OCI-LY7 (cell line): ENCODE data around the gene OR1I1.

Source experiments
- CTCF ChIP-seq: fragments of 200-600 bp; sonication (generic); conservative IDR thresholded peaks from 2 replicates; pipeline ENCODE4 v1.5.1; 2014; ENCODE audit warnings: mild to moderate bottlenecking, antibody characterized with exemption, low read length, moderate library complexity, mixed read lengths
- EZH2phosphoT487 ChIP-seq: fragments of 200-600 bp; sonication (generic); IDR thresholded peaks from 2 replicates; pipeline ENCODE4 v1.6.1; 2018; ENCODE audit warnings: low read depth, borderline replicate concordance, mild to moderate bottlenecking, mixed run types, antibody characterized with exemption, low read length, moderate library complexity, mixed read lengths

GRCh38 chr19:15074371-15074770, 7.6 kb upstream of the OR1I1 start:
- TF ChIP-seq CTCF (no peak), EZH2phosphoT487 (no peak)
